Testis (tissue), 2 donors: ENCODE results near the gene GAPVD1.

ENCODE experiments used
- POLR2A ChIP-seq: fragments of 450-650 bp; IDR thresholded peaks from one replicate; pipeline ENCODE4 v1.6.1; 2017; ENCODE audit warnings: antibody characterized with exemption, mild to moderate bottlenecking, moderate library complexity
- TF ChIP-seq, protein P1 (sequence below), 3 experiments: fragments of 450-650 bp in 2 of 3; fragments of 200-600 bp in 1 of 3; sonication (generic) in 1 of 3; IDR thresholded peaks; one replicate each; pipeline ENCODE4 v1.5.1; 2016 to 2019; ENCODE audit warnings: antibody characterized with exemption in 3 of 3, mild to moderate bottlenecking in 2 of 3, moderate library complexity in 1 of 3

DNA sequence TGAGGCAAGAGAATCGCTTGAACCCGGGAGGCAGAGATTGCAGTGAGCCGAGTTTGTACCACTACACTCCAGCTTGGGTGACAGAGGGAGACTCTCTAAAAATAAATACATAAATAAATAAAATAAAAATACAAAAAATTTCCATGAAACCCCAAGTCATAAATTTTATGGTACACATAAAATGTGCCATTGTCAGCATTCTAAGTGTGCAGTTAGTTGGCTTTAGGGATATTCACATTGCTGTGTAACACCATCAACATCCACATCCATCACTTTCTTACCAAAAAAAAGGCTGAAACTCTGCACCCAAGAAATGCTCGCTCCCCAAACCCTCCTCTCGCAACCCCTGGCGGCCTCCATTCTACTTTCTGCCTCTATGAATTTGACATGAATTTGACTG is 135.2 kb downstream of the GAPVD1 start:
- no peak for TF ChIP-seq POLR2A
- TF ChIP-seq, protein P1, sequence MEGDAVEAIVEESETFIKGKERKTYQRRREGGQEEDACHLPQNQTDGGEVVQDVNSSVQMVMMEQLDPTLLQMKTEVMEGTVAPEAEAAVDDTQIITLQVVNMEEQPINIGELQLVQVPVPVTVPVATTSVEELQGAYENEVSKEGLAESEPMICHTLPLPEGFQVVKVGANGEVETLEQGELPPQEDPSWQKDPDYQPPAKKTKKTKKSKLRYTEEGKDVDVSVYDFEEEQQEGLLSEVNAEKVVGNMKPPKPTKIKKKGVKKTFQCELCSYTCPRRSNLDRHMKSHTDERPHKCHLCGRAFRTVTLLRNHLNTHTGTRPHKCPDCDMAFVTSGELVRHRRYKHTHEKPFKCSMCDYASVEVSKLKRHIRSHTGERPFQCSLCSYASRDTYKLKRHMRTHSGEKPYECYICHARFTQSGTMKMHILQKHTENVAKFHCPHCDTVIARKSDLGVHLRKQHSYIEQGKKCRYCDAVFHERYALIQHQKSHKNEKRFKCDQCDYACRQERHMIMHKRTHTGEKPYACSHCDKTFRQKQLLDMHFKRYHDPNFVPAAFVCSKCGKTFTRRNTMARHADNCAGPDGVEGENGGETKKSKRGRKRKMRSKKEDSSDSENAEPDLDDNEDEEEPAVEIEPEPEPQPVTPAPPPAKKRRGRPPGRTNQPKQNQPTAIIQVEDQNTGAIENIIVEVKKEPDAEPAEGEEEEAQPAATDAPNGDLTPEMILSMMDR (IDR thresholded peaks at IDR 0.05) = no peak
